ENCODE measurements around the gene RAMACL. TPM values are rescaled to one million over a fixed set of nuclear protein-coding genes. Genes with fewer than 3 reads are reported as not detected.

Gene RAMACL
- total RNA-seq, 1 experiment from 2014 or later: not detected

DNA sequence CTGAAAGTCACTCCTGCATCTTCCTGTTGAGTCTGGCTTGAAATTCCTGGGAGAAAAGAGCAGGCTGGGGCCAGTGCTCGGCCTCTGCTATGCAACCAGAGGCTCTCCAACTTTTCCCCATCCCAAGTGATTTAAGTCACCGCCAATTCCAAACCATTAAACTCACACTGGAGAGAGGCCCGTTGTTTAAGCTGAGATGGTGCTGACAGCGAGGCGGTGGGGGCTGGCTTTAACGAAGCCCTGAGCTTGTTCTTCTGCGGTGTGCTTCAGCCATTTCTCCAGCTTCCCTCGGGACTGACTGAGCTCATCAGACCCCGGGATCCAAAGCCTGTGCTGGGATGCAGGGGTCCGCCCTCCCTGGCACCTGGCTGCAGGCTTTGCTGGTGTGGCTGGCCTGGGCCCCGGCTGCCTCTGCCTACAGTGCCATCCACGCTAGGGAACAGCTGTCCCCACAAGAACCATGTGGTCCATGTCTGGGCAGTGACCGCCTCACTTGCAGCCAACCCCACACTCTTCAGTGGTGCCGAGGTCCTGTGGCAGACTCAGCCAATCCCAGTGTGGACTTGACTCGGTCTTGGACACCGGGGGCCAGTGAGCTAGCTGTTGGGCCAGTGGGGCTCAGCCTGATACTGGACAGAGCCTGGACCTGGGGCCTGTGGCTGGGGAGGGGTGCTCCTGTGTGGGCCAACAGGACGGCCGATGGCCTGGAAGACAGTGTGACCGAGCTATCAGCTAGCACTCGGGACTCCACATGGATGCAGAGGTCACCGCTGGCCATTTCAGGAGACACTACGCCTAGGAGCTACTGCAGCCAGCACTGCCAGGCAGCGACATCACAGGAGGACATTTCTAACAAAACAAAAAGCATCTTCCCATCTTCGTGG is 21.2 kb downstream of the RAMACL start:
- no peaks in the 10 kb centered on the region for H3K27me3 ChIP-seq (ENCODE audit: control insufficient read depth, insufficient read depth, low read length)
- no peak overlapping the region for H3K4me3 ChIP-seq (ENCODE audit: insufficient read depth, low read depth, low read length)
- no peaks in the 10 kb centered on the region for H3K36me3 ChIP-seq (replicated peaks; ENCODE audit: control insufficient read depth, insufficient read depth, low read length)
- DNase-seq: no peak

DNA sequence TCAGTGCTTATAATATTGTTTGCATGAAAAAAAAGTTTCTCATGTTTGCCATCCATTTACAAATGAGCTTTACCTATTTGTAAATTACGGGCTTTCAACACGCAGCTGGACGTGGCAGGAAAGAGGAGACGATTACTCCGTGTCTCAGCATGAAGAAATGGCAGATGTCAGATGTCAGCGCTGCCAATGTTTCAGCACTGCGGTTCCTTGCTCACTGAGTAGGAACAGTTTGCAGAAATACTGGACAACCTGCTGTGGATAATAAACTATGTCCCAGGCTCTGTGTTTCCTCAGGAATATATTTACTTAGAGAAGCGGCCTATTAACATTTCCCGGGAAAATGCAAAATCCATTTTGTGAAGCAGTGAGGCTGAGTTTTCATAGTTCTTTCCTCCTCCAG is 22.7 kb downstream of the RAMACL start:
- Histone ChIP-seq H3K36me3 (replicated peaks; ENCODE audit: control insufficient read depth, insufficient read depth, low read length) (no peaks in the 10 kb centered on the region), H3K27me3 (ENCODE audit: control insufficient read depth, insufficient read depth, low read length) (no peaks in the 10 kb centered on the region), H3K4me3 (ENCODE audit: insufficient read depth, low read depth, low read length) (no peak overlapping the region)
- no peak for DNase-seq

DNA sequence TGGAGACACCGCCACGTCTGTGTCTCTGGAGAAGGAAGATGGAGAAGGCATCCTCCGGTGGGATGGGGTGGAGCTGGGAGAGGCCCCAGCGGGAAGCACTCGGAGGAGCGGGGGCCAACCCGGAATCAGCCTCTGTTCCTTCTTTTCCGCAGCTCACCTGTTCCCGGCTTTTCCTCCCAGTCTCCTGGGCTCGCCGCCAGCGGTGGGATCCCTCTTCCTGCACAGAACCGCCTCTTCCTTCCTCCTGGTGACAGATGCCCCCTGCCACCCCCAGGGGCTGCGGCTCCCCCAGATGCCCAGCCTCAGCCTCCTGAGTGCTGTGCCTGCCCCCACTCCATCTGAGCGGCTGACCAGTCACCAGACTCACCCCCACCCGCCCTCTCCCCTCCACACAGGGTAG is 23.3 kb downstream of the RAMACL start:
- H3K27me3 ChIP-seq (ENCODE audit: control insufficient read depth, insufficient read depth, low read length): no peaks in the 10 kb centered on the region
- H3K4me3 ChIP-seq (ENCODE audit: insufficient read depth, low read depth, low read length): no peak overlapping the region
- peak; percentile 62 for DNase-seq
- H3K36me3 ChIP-seq (replicated peaks; ENCODE audit: control insufficient read depth, insufficient read depth, low read length): no peaks in the 10 kb centered on the region

DNA sequence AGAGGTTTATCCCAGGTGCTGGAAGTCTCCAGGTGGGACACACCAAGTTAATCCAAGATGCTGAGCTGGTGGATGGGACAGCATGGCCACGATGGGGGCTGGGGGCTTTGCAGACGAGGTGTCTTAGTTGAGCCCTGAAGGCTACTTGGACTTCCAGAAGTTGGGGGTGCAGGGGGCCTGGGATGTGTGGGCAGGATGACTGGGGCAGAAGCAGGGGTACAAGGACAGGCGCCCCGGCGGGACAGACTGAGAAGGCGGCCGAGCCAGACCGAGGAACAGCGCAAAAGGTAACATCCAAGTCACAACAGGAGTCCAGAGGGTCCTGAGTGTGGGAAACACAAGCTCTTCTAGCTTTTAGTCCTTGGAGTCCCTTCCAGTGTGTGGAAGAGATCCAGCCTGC is 23.8 kb downstream of the RAMACL start:
- Histone ChIP-seq H3K27me3 (ENCODE audit: control insufficient read depth, insufficient read depth, low read length) (no peaks in the 10 kb centered on the region), H3K4me3 (ENCODE audit: insufficient read depth, low read depth, low read length) (no peak overlapping the region), H3K36me3 (replicated peaks; ENCODE audit: control insufficient read depth, insufficient read depth, low read length) (no peaks in the 10 kb centered on the region)
- no peak for DNase-seq

DNA sequence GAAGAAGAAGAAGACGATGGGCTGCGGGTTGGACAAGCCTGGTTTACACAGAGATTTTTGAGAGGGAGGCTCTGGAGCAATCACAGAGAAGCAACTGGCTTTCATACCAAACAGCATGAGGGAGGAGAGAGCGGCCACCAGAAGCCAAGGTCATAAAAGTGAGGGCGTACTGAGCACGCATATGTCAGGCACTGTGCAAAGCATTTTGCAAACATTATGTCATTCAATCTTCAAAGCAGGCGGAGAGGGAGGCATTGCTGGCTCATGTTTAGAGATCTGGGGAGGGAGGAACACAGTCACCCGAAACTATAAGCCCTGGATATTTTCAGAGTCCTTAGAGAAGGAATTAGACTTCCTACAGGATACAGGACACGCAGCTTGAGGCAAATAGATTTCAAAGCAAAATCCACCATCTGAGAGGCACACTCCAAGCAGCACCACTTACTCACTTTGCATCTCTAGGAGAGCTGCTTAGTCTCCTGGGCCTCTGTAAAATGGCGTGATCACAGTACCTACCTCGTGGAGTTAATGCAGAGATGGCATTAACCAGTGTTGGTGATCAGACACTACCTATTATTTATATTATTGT is 24.6 kb downstream of the RAMACL start:
- Histone ChIP-seq H3K4me3 (ENCODE audit: insufficient read depth, low read depth, low read length) (no peak overlapping the region), H3K36me3 (replicated peaks; ENCODE audit: control insufficient read depth, insufficient read depth, low read length) (no peaks in the 10 kb centered on the region), H3K27me3 (ENCODE audit: control insufficient read depth, insufficient read depth, low read length) (no peaks in the 10 kb centered on the region)
- no peak for DNase-seq

DNA sequence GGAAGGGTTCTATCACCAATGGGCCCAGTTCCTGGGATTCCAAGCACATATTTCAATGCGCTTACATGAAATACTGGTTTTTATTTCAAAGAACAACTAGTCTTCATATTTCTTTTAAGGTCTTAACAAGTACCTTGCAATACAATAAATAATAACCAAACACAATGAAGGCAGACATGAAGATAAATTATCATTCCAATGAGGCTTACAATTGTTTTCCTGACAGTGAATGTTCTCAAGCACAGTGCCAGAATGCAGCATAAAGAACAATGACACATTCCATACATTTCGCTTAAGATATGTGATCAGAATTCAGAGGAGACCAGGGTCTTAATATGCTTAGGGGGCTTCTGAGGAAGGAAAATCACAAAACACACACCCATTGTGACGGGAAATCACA is 26.3 kb downstream of the RAMACL start:
- Histone ChIP-seq H3K27me3 (ENCODE audit: control insufficient read depth, insufficient read depth, low read length) (no peaks in the 10 kb centered on the region), H3K36me3 (replicated peaks; ENCODE audit: control insufficient read depth, insufficient read depth, low read length) (no peaks in the 10 kb centered on the region), H3K4me3 (ENCODE audit: insufficient read depth, low read depth, low read length) (no peak overlapping the region)
- no peak for DNase-seq

DNA sequence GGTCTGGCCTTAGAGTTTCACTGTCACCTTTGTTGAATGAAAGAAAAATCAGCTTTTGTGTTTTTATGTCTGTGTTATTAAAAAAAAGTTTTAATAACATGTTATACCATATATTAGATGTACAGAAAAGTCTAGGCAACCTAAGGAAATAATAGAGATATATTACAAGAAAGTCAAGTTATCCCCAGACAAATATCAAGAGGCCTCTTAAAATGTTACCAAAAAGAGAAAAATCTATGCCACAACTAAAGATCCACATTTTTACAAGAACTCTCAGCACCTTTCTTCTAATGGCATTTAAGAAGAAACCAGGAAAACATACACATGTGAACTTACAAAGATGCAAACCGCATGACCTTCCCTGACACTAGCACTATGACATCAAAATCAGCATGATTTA is 26.8 kb downstream of the RAMACL start:
- H3K27me3 ChIP-seq (ENCODE audit: control insufficient read depth, insufficient read depth, low read length): no peaks in the 10 kb centered on the region
- no peaks in the 10 kb centered on the region for H3K36me3 ChIP-seq (replicated peaks; ENCODE audit: control insufficient read depth, insufficient read depth, low read length)
- H3K4me3 ChIP-seq (ENCODE audit: insufficient read depth, low read depth, low read length): no peak overlapping the region
- no peak for DNase-seq

DNA sequence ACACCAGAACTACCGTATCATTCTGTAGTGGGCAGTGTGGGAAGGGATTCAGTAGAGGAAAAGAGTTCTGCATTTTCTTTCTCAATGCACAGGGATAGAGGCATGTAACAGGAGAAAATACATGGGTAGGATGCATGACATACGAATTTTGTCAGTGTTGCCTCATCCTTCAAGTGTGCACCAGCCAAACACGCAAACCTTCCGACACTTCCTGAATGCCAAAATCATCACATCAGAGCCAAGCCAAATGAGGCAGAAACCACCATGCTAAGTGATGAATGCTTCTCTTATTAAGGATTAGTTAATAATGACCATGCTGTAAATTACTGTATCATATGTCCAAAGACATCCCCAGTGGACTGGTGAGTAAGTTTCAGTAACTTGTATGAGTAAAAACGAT is 27.3 kb downstream of the RAMACL start:
- Histone ChIP-seq H3K4me3 (ENCODE audit: insufficient read depth, low read depth, low read length) (no peak overlapping the region), H3K36me3 (replicated peaks; ENCODE audit: control insufficient read depth, insufficient read depth, low read length) (no peaks in the 10 kb centered on the region), H3K27me3 (ENCODE audit: control insufficient read depth, insufficient read depth, low read length) (no peaks in the 10 kb centered on the region)
- DNase-seq: no peak

DNA sequence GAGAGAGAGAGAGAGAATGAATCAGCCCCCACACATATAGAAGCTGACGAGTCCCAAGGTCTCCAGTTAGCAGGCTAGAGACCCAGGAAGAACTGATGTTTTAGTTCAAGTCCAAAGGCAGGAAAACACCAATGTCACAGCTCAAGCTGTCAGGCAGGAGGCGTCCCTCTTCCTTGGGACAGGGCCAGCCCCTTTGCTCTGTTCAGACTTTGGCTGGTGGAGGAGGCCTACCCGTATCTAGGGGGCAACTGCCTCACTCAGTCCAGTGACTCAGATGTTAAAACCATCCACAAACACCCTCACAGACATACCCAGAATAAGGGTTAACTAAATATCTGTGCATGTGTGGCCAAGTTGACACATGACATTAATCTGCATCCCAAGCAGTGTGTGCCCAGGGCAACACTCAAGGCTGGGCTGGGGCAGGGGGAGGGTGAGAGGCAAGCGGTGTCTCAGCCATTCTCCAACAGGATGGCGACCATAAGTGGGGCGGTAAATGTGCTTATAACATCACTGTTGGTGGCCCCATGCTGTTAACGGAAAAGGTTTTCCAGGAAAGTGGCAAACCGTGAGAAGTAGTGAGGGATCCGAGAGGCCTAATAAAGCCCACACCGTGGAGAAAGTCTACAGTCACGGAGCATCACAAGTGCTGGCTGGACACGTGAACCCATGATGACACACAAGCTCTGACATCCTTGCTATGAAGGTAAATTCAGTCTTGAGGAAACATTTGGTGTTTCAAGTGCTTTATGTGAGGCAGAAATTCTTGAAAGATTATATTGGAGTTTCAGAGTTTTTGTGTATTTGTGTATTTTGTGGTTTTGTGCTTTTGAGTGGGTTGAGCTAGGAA is 28.1 kb downstream of the RAMACL start:
- no peak for DNase-seq
- H3K4me3 ChIP-seq (ENCODE audit: insufficient read depth, low read depth, low read length): no peak overlapping the region
- H3K27me3 ChIP-seq (ENCODE audit: control insufficient read depth, insufficient read depth, low read length): no peaks in the 10 kb centered on the region
- no peaks in the 10 kb centered on the region for H3K36me3 ChIP-seq (replicated peaks; ENCODE audit: control insufficient read depth, insufficient read depth, low read length)

DNA sequence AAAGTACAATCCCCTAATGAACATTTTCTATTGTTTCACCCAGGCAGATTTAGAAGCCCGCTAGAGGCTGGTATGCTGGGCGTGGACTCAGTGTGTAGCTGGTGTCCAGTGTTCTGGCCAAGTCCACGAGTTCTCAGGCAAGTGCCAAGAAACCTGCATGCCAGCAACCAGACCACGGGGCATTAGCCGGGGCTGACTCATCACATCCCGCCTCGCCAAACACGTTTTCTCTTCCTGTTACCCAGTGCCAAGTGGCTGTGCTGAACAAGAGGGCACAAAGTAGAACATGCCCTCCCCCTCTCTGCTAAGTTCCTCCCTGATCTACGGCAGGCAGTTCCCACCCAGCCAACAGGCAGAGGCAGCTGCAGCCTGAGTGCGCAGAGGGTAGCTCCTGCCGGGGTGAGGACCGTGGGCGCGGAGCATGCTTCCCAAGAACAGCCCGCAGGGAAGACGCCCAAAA is 29.6 kb downstream of the RAMACL start:
- Histone ChIP-seq H3K36me3 (replicated peaks; ENCODE audit: control insufficient read depth, insufficient read depth, low read length) (no peaks in the 10 kb centered on the region), H3K27me3 (ENCODE audit: control insufficient read depth, insufficient read depth, low read length) (no peaks in the 10 kb centered on the region), H3K4me3 (ENCODE audit: insufficient read depth, low read depth, low read length) (no peak overlapping the region)
- DNase-seq: no peak

DNA sequence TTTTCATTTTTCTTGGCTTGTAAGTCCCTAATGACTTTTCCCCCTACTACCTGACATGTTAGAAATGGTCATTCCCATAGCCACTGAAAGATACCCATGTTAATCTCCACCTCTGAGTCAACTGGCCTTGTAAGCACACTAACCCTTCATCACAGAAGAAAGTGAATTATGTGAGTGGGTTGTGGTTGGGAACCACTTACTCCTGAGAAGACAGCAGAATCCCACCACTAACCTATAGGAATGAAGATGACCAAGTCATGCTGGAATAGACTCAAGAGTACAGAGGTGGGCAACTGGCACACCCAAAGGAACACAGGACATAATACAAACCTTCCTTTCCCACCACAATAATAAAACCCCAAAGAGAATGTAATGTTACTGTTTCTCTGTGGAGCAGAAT is 30.1 kb downstream of the RAMACL start:
- no peak overlapping the region for H3K4me3 ChIP-seq (ENCODE audit: insufficient read depth, low read depth, low read length)
- no peak for DNase-seq
- H3K27me3 ChIP-seq (ENCODE audit: control insufficient read depth, insufficient read depth, low read length): no peaks in the 10 kb centered on the region
- H3K36me3 ChIP-seq (replicated peaks; ENCODE audit: control insufficient read depth, insufficient read depth, low read length): no peaks in the 10 kb centered on the region

DNA sequence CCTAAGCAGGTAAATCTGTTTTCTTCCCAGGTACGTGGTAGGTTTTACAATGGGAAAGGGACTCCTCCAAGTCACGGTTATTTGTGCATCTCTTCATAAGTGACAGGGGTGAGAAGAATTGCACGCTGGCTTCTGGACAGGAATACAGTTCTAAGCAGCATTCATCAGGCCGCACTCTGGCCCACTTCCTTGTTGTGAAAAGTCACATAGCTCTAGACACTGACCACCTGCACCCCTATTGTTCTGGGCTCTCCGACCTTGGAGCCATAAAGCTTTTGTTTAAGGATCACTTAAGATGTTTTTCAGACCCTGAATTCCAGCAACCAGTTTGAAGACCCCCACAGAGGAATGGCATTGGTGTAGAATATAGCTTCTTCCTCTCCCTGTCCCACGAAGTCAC is 31.4 kb downstream of the RAMACL start:
- no peak for DNase-seq
- no peaks in the 10 kb centered on the region for H3K36me3 ChIP-seq (replicated peaks; ENCODE audit: control insufficient read depth, insufficient read depth, low read length)
- no peaks in the 10 kb centered on the region for H3K27me3 ChIP-seq (ENCODE audit: control insufficient read depth, insufficient read depth, low read length)
- H3K4me3 ChIP-seq (ENCODE audit: insufficient read depth, low read depth, low read length): no peak overlapping the region

DNA sequence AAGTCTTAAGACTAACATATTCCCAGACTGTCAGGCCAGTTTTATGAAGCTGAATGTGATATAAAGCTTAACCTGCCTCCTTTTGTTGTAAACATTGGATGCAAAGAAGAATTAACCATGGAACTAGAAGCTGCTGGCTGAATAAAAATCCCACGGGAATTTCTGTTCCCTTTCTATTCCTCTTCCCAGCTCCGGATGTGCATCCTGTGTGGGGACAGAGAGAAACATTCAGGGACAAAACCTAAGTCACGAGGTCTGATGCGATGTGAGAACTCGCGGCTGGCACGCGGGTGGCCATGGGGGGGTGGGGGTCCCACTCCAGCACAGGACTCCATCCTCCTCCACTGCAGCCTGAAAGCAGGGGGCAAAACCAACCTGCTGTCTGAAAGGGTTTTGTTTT is 32.2 kb downstream of the RAMACL start:
- Histone ChIP-seq H3K27me3 (ENCODE audit: control insufficient read depth, insufficient read depth, low read length) (no peaks in the 10 kb centered on the region), H3K4me3 (ENCODE audit: insufficient read depth, low read depth, low read length) (no peak overlapping the region), H3K36me3 (replicated peaks; ENCODE audit: control insufficient read depth, insufficient read depth, low read length) (no peaks in the 10 kb centered on the region)
- DNase-seq: no peak

DNA sequence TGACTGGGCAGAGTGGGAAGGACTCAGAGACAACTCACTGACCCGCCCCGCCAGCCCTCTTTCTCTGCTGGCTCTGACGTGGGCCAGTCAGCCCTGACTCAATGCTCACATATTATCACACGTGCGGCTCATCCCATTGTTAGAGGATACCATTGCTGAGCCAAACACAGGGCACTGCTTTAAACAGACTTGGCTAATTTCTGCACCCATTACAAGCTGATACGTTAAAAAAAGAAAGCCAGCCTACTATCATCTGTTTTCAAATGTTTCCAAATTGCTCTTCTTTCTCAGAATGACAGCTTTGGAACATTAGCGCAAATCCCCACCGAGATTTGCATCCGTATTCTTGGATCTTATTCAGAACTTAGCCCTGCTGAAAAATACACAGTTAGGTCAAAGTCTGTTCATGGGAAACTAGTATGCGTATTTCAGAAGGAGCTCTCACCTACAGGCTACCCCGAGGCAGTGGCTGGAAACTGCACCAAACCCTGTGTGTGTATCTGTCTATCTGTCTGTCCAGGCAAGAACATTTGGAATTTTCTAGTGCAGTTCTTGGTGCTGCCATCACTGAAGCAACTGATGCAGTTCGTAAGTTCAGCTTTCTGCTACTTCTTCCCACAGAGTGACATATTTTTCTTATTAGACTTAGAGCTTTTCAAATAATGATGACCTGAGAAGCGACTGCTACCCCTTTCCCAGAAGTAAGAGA is 32.8 kb downstream of the RAMACL start:
- no peak for DNase-seq
- Histone ChIP-seq H3K36me3 (replicated peaks; ENCODE audit: control insufficient read depth, insufficient read depth, low read length) (no peaks in the 10 kb centered on the region), H3K4me3 (ENCODE audit: insufficient read depth, low read depth, low read length) (no peak overlapping the region), H3K27me3 (ENCODE audit: control insufficient read depth, insufficient read depth, low read length) (no peaks in the 10 kb centered on the region)
